Measurements from ENCODE around the gene ATP5PB.
A peak's percentile ranks its signal among the peaks of the same experiment; 100 is the strongest.

Gene ATP5PB

DNA sequence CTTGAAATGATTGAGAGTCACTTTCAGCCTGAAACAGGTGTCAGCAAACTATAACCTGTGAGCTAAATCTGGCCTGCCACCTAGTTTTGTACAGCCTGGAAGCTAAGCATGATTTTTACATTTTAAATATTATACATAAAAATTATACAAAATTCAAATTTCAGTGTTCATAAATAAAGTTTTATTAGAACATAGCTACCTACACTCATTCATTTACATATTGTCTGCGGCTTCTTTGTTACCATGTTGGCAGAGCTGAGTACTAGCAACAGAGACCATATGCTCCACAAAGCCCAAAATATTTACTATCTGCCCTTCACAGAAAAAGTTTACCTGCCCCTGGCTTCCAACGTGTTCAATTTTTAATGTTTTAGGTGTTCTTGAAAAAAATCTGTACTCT is 16.5 kb downstream of the ATP5PB start:
- TF ChIP-seq, protein P1, sequence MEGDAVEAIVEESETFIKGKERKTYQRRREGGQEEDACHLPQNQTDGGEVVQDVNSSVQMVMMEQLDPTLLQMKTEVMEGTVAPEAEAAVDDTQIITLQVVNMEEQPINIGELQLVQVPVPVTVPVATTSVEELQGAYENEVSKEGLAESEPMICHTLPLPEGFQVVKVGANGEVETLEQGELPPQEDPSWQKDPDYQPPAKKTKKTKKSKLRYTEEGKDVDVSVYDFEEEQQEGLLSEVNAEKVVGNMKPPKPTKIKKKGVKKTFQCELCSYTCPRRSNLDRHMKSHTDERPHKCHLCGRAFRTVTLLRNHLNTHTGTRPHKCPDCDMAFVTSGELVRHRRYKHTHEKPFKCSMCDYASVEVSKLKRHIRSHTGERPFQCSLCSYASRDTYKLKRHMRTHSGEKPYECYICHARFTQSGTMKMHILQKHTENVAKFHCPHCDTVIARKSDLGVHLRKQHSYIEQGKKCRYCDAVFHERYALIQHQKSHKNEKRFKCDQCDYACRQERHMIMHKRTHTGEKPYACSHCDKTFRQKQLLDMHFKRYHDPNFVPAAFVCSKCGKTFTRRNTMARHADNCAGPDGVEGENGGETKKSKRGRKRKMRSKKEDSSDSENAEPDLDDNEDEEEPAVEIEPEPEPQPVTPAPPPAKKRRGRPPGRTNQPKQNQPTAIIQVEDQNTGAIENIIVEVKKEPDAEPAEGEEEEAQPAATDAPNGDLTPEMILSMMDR (IDR thresholded peaks at IDR 0.05; ENCODE audit: insufficient read depth, low read depth, low read length, missing control alignments), result no peak
- no peak overlapping the region for H3K4me3 ChIP-seq (ENCODE audit: low read length)
- DNase-seq (ENCODE audit: low read depth), result no peak

DNA sequence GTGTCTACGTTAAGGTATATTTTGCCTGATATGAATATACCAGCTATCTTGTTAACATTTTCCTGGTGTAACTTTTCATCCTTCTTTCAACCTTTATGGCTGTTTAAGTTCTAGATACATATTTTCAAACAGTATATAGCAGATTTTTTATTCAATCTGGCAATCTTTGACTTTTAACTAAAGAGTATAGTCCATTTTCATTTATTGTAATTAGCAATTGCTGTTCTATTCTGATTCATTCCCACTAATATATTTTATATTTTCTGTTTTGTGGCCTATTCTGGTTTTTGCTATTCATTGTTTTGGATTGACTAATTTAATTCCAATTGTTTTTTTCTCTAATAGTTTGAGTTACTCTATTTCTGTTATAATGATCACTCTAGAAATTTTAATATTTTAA is 17.2 kb downstream of the ATP5PB start:
- TF ChIP-seq, protein P1 (IDR thresholded peaks at IDR 0.05; ENCODE audit: insufficient read depth, low read depth, low read length, missing control alignments), result no peak
- H3K4me3 ChIP-seq (ENCODE audit: low read length), result no peak overlapping the region

DNA sequence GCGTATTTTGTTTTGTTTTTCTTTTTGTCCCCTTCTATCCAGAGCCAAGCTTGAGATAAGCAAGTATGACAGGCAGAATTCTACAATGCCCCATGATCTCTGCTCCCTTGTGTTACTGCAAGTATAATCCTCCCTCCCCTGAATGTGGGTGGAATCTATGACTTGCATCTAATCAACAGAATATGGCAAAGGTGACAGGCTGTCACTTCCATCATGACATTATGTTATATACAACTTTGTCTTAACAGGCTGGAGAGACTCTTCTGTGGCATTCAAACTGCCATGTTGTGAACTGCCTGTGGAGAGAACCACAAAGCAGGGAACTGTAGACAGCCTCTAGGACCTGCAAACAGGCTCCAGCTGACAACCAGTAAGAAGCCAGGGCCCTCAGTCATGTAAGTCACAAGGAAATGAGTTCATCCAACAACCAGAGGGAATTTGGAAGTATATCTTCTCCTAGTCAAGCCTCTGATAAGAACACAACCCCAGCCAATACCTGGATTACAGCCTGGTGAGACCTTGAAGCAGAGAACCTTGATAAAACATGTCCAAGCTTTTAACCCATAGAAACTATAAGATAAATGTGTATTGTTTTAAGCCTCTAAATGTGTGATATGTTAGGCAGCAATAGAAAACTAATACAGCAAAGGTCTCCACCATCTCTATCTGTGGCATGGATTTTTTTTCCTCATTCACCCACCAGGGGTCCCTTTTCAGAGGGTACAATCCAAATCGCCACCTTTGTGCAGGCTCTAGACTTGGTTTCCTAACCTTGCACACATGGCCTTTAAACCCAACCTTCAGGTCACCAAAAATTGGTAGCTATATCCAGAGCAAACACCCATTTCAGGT is 18.8 kb downstream of the ATP5PB start:
- H3K4me3 ChIP-seq (ENCODE audit: low read length), result no peak overlapping the region
- no peak for DNase-seq (ENCODE audit: low read depth)
- TF ChIP-seq, protein P1 (IDR thresholded peaks at IDR 0.05; ENCODE audit: insufficient read depth, low read depth, low read length, missing control alignments), result no peak

More for the DNA sequence above, 17.2 kb downstream of the ATP5PB start:
- DNase-seq (ENCODE audit: low read depth), result no peak

- no peak overlapping the region for H3K4me3 ChIP-seq (ENCODE audit: low read length)
- TF ChIP-seq, protein P1 (IDR thresholded peaks at IDR 0.05; ENCODE audit: insufficient read depth, low read depth, low read length, missing control alignments), result no peak
- peak; percentile 48 for DNase-seq (ENCODE audit: low read depth)
Measured at GRCh38 chr1:111468717-111469100, 19.4 kb downstream of the ATP5PB start.

DNA sequence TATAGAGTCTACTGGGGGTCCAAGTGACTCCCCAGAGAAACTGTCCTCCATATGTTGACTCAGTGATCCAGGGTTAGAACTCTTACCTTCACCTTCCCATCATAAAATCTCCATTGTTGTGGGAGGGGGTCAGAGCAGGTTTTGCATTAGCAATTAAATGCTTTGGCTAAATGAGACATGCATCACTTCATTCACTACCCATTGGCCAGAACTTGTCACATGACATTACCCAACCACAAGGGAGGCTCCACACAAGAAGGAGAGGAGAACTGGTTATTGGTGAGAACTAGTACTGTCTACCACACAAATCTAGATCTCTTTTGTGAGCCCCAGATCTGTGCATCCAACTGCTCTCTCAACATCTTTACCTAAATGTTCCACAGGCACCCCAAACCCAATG is 20.3 kb downstream of the ATP5PB start:
- DNase-seq (ENCODE audit: low read depth), result no peak
- TF ChIP-seq, protein P1 (IDR thresholded peaks at IDR 0.05; ENCODE audit: insufficient read depth, low read depth, low read length, missing control alignments), result no peak
- no peak overlapping the region for H3K4me3 ChIP-seq (ENCODE audit: low read length)

DNA sequence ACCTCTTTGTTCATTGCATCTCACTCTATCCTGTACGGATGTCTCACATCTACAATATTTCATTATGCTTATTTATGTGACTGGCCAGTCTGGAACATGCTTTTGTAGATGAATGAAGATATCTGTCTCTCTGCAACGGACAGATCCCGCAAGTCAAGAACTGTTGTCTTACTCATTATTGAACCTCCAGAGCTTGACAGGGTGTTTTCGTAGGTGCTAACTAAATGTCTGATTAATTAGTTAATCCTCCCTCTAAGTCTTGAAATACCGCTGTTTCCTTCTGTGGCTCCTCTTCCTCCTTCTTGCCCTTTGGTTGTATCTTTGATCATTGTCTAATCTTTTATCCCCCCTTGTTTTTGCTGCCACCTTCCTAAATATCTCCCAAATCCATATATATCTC is 21.3 kb downstream of the ATP5PB start:
- TF ChIP-seq, protein P1 (IDR thresholded peaks at IDR 0.05; ENCODE audit: insufficient read depth, low read depth, low read length, missing control alignments), result no peak
- no peak overlapping the region for H3K4me3 ChIP-seq (ENCODE audit: low read length)
- DNase-seq (ENCODE audit: low read depth), result no peak

- no peak overlapping the region for H3K4me3 ChIP-seq (ENCODE audit: low read length)
- TF ChIP-seq, protein P1 (IDR thresholded peaks at IDR 0.05; ENCODE audit: insufficient read depth, low read depth, low read length, missing control alignments), result no peak
- DNase-seq (ENCODE audit: low read depth), result no peak
Measured at GRCh38 chr1:111471012-111471411, 21.7 kb downstream of the ATP5PB start.
